Prostate gland (tissue), 2 donors: ENCODE results near the gene SEMA3F.

ENCODE experiments used
- POLR2A ChIP-seq: fragments of 450-650 bp; IDR thresholded peaks from one replicate; pipeline ENCODE4 v1.6.1; 2016; ENCODE audit warnings: antibody characterized with exemption, mild to moderate bottlenecking
- POLR2AphosphoS5 ChIP-seq: sonication (generic); formaldehyde crosslinking; IDR thresholded peaks from one replicate; pipeline ENCODE4 v1.6.1; 2017; ENCODE audit warnings: antibody characterized with exemption
- TF ChIP-seq, protein P1 (sequence below), 4 experiments: fragments of 200-600 bp in 2 of 4; fragments of 450-650 bp in 2 of 4; sonication (generic) in 2 of 4; IDR thresholded peaks; 1 replicate in 3 of 4; 2 replicates in 1 of 4; pipeline ENCODE4 v1.5.1; 2016 to 2019; ENCODE audit warnings: antibody characterized with exemption in 4 of 4, mild to moderate bottlenecking in 2 of 4, moderate library complexity in 2 of 4

- TF ChIP-seq, protein P1, sequence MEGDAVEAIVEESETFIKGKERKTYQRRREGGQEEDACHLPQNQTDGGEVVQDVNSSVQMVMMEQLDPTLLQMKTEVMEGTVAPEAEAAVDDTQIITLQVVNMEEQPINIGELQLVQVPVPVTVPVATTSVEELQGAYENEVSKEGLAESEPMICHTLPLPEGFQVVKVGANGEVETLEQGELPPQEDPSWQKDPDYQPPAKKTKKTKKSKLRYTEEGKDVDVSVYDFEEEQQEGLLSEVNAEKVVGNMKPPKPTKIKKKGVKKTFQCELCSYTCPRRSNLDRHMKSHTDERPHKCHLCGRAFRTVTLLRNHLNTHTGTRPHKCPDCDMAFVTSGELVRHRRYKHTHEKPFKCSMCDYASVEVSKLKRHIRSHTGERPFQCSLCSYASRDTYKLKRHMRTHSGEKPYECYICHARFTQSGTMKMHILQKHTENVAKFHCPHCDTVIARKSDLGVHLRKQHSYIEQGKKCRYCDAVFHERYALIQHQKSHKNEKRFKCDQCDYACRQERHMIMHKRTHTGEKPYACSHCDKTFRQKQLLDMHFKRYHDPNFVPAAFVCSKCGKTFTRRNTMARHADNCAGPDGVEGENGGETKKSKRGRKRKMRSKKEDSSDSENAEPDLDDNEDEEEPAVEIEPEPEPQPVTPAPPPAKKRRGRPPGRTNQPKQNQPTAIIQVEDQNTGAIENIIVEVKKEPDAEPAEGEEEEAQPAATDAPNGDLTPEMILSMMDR (IDR thresholded peaks at IDR 0.05) = no peak
- no peak for TF ChIP-seq POLR2A
- no peak for TF ChIP-seq POLR2AphosphoS5
Measured at GRCh38 chr3:50181985-50182384, 26.9 kb downstream of the SEMA3F start.
